CD4-positive, alpha-beta T cell (primary cell): ENCODE results near the gene TIMM44. TPM values are rescaled to one million over a fixed set of nuclear protein-coding genes. Genes with fewer than 3 reads are reported as not detected.

ENCODE experiments used
- ATAC-seq: fragments of 200-7000 bp; cut with Tn5 transposase; one replicate; pipeline ENCODE4 v1.10.0; 2022; ENCODE audit warnings: mild to moderate bottlenecking; ENCODE audit not compliant: poor library complexity
- CTCF ChIA-PET: fragments of 350-600 bp; sonication (Branson Sonifier 250); formaldehyde crosslinking; loops from one replicate; lab custom pipeline; 2021; ENCODE audit warnings: antibody characterized with exemption, inconsistent platforms; lab: Charles Lee
- POLR2A ChIA-PET: fragments of 350-600 bp; sonication (Branson Sonifier 250); formaldehyde crosslinking; loops from one replicate; lab custom pipeline; 2021; ENCODE audit warnings: antibody characterized with exemption, inconsistent platforms; lab: Charles Lee
- DNase-seq, 14 experiments: peaks; one replicate each; pipeline ENCODE4 v3.0.0-alpha.2; 2013 to 2020; ENCODE audit warnings: mixed read lengths in 2 of 14
- H3K27ac ChIP-seq, 2 donors: one replicate each; pipeline versions ENCODE4 v1.5.1 to v1.7.0; 2013; ENCODE audit warnings: low read length in 2 of 2, low read depth in 1 of 2, mild to moderate bottlenecking in 1 of 2
- H3K27me3 ChIP-seq, 2 experiments: 1 replicate in 1 of 2; 2 replicates in 1 of 2; pipeline versions ENCODE4 v1.6.1 to v1.7.0; 2013; ENCODE audit warnings: low read length in 2 of 2, control low read depth in 1 of 2, mild to moderate bottlenecking in 1 of 2, moderate library complexity in 1 of 2; ENCODE audit not compliant: insufficient read depth in 2 of 2, control insufficient read depth in 1 of 2
- H3K36me3 ChIP-seq: one replicate; pipeline ENCODE4 v1.6.1; 2013; ENCODE audit warnings: low read length, control low read depth; ENCODE audit not compliant: insufficient read depth
- H3K4me1 ChIP-seq: one replicate; pipeline ENCODE4 v1.6.1; 2013; ENCODE audit warnings: low read length, control low read depth; ENCODE audit not compliant: insufficient read depth
- H3K4me3 ChIP-seq: one replicate; pipeline ENCODE4 v1.5.1; 2013; ENCODE audit warnings: mild to moderate bottlenecking, low read length, moderate library complexity
- H3K9me3 ChIP-seq, 2 experiments: 1 replicate in 1 of 2; 2 replicates in 1 of 2; pipeline versions ENCODE4 v1.6.1 to v1.7.0; 2013; ENCODE audit warnings: low read length in 2 of 2, mild to moderate bottlenecking in 2 of 2, control low read depth in 1 of 2, moderate library complexity in 1 of 2; ENCODE audit not compliant: control insufficient read depth in 1 of 2, insufficient read depth in 1 of 2
- H3K27ac Mint-ChIP-seq: one replicate; pipeline ENCODE4 v1.8.0; 2020; ENCODE audit warnings: mixed read lengths
- H3K27me3 Mint-ChIP-seq: one replicate; pipeline ENCODE4 v1.8.0; 2021; ENCODE audit warnings: mixed read lengths
- H3K36me3 Mint-ChIP-seq: one replicate; pipeline ENCODE4 v1.8.0; 2021; ENCODE audit warnings: low read depth, mixed read lengths
- H3K4me1 Mint-ChIP-seq: one replicate; pipeline ENCODE4 v1.8.0; 2021; ENCODE audit warnings: low read depth, mixed read lengths
- H3K4me3 Mint-ChIP-seq: one replicate; pipeline ENCODE4 v1.8.0; 2020; ENCODE audit warnings: mild to moderate bottlenecking, mixed read lengths
- H3K9me3 Mint-ChIP-seq: one replicate; pipeline ENCODE4 v1.8.0; 2020; ENCODE audit warnings: mixed read lengths
- intact Hi-C, 2 experiments: fragments of 100-400 bp; cut with DNase I in 1 of 2; cut with micrococcal nuclease in 1 of 2; formaldehyde crosslinking; loops; one replicate each; pipeline versions ENCODE4 v1.15.1 to v1.9.0; 2023 to 2025; cut with DNase I, micrococcal nuclease
- polyA plus RNA-seq, 2 donors: library from polyadenylated mRNA; unstranded; fragments of 120-200 nt; gene quantifications; one replicate each; pipeline ENCODE4 v1.2.1, GENCODE V29; 2013
- total RNA-seq, 174 experiments: library from RNA in 2 of 174; stranded (reverse) in 2 of 174; gene quantifications; one replicate each; pipeline ENCODE4 v1.2.3 and lab custom pipeline; 2021 to 2026
- TF ChIP-seq, protein P1 (sequence below): fragments of 200-600 bp; IDR thresholded peaks from one replicate; pipeline ENCODE4 v1.8.0; 2022; ENCODE audit warnings: antibody characterized with exemption, mild to moderate bottlenecking

Gene TIMM44, protein sequence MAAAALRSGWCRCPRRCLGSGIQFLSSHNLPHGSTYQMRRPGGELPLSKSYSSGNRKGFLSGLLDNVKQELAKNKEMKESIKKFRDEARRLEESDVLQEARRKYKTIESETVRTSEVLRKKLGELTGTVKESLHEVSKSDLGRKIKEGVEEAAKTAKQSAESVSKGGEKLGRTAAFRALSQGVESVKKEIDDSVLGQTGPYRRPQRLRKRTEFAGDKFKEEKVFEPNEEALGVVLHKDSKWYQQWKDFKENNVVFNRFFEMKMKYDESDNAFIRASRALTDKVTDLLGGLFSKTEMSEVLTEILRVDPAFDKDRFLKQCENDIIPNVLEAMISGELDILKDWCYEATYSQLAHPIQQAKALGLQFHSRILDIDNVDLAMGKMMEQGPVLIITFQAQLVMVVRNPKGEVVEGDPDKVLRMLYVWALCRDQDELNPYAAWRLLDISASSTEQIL
- total RNA-seq (10 to 100 TPM; 83.9 to 85.0 TPM), total RNA-seq (lab: John Stamatoyannopoulos, UW) (28.1 to 164 (median 49.0) reads per million in 172 experiments)
- polyA plus RNA-seq (2013, experiment 1 of 2) = 24.6 TPM
- 30.2 TPM for polyA plus RNA-seq (2013, experiment 2 of 2)

DNA sequence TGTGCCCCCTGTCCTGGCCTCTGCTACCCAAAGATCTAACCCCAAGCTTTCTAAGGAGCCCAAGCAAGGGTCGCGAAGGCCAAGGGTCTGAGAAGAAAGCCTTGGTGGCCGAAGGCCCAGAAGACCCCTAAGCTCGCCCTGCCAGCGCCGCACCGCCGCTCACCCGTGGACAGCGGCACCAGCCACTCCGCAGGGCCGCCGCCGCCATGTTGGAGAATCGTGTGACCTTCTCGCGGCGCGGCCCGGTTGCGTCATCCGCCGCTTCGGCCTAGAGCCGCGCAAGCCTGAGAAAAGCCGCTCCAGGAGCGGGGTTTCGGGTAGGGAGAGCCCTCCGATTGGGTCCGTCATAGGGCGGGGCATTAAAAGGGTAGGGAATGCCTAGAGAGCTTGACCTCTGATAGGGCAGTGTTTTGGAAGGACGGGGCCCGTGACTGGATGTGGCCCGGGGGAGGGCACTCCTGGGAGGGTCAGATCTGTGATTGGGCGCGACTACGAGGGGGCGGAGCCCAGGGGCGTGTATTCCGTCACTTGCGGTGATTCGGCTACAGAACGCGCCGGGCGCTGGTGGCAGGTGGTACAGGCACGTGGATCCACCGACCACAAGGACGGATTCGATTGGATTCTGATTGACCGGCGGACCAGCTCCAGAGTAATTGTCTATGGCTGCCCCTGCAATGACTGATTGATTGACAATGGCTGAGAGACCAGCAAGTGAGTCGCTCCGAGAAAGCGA is at the start of gene TIMM44:
Gene TIMM44 (minus strand): TSS at position 223 of the 733 bp plus-strand sequence. CDS start 15 bp downstream, at position 208.
- Mint-ChIP-seq H3K4me1 (peaks cover 36% of the 10 kb centered on the region), H3K9me3 (no peaks in the 10 kb centered on the region), H3K36me3 (peaks cover 31% of the 10 kb centered on the region), H3K27ac (peak within 1 kb of the TSS; percentile 87), H3K4me3 (peak within 1 kb of the TSS; percentile 95), H3K27me3 (no peaks in the 10 kb centered on the region)
- Histone ChIP-seq H3K36me3 (peaks cover 17% of the 10 kb centered on the region), H3K4me3 (peak within 1 kb of the TSS; percentile 97), H3K27ac (peak within 1 kb of the TSS; percentile 96 to 97), H3K4me1 (peaks cover 30% of the 10 kb centered on the region), H3K9me3 (no peaks in the 10 kb centered on the region), H3K27me3 (no peaks in the 10 kb centered on the region)
- peak; percentile 96 for ATAC-seq
- CTCF ChIA-PET = interaction anchor here (0.7 to 3.1 kb wide), 14 partner anchors 9 to 410 kb away, joined by 3 to 36 read pairs (median 5); partner anchors contain the start of genes ELAVL1, MAP2K7, NDUFA7 and RPS28
- TF ChIP-seq, protein P1, sequence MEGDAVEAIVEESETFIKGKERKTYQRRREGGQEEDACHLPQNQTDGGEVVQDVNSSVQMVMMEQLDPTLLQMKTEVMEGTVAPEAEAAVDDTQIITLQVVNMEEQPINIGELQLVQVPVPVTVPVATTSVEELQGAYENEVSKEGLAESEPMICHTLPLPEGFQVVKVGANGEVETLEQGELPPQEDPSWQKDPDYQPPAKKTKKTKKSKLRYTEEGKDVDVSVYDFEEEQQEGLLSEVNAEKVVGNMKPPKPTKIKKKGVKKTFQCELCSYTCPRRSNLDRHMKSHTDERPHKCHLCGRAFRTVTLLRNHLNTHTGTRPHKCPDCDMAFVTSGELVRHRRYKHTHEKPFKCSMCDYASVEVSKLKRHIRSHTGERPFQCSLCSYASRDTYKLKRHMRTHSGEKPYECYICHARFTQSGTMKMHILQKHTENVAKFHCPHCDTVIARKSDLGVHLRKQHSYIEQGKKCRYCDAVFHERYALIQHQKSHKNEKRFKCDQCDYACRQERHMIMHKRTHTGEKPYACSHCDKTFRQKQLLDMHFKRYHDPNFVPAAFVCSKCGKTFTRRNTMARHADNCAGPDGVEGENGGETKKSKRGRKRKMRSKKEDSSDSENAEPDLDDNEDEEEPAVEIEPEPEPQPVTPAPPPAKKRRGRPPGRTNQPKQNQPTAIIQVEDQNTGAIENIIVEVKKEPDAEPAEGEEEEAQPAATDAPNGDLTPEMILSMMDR = no peak
- peak; percentile 95 to 100 (median 97) for DNase-seq
- POLR2A ChIA-PET = interaction anchor here (0.9 to 2.6 kb wide), 19 partner anchors 9 to 1519 kb away, joined by 3 to 47 read pairs (median 5); partner anchors contain the start of genes CERS4, ELAVL1, KHSRP and MAP2K7
- intact Hi-C loops = loop anchor here (1.0 to 10.0 kb wide), 11 partner anchors 17 to 889 kb away; partner anchors contain the start of genes CTXN1 (in 1 of the 2), ELAVL1 (in 1 of the 2), MAP2K7 (in 1 of the 2) and MBD3L1 (in 1 of the 2)

DNA sequence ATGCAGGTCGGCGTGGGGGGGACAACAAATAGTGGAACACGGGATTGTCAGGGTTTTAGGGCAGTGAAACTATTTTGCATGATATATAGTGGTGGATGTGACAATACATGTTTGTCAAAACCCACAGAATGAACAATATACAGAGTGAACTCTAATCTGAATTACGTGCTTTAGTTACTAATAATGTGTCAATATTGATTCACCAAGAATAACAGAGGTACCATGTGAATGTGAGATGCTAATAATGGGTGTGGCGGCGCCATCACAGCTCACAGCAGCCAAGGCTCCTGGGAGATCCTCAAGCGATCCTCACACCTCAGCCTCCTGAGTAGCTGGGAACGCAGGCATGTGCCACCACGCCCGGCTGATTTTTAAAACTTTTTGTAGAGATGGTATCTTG is 49.1 kb upstream of the TIMM44 start:
- ChIA-PET CTCF (interaction anchor here (1.0 kb wide), 1 partner anchor 10 kb away, joined by 4 read pairs; no protein-coding TSS in a partner anchor), POLR2A (interaction anchor here (0.8 kb wide), 1 partner anchor 1938 kb away, joined by 4 read pairs; no protein-coding TSS in a partner anchor)
- intact Hi-C loops = no loop called here
- DNase-seq (no peak), ATAC-seq (no peak)
- Mint-ChIP-seq H3K4me3 (no peak overlapping the region), H3K27ac (no peak overlapping the region), H3K36me3 (peaks cover 55% of the 10 kb centered on the region), H3K27me3 (no peaks in the 10 kb centered on the region), H3K9me3 (no peaks in the 10 kb centered on the region), H3K4me1 (peaks cover 37% of the 10 kb centered on the region)
- H3K36me3 ChIP-seq = peaks cover 50% of the 10 kb centered on the region
- TF ChIP-seq, protein P1 = no peak
- H3K4me3 ChIP-seq = no peak overlapping the region
- no peaks in the 10 kb centered on the region for H3K27me3 ChIP-seq
- no peak overlapping the region for H3K27ac ChIP-seq
- peaks cover 8% of the 10 kb centered on the region for H3K4me1 ChIP-seq
- no peaks in the 10 kb centered on the region for H3K9me3 ChIP-seq

DNA sequence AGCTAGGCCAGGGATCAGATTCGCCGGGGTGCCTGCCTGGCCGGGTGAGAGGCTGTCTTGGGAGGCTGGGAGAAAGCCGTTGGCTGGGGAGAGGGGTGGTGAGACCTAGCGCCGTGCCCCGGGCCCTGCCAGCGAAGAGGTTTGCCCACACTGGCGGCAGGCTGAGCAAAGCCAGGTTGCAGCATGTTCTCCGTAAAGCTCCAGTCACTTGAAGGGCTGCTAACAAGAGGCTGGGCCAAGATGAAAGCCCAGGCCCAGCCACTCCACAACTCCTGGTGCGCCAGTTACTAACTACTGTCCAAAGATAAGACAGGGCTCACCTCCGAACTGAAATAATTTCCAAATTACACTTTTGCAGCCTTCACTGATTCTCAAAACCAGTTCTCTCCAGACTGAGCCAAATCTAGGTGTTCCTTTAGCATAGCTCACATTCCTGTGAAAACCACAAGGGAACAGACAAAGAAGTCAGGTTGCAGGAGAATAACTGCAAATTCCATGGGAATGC is 45.7 kb upstream of the TIMM44 start:
- intact Hi-C loops = no loop called here
- Histone ChIP-seq H3K27me3 (no peaks in the 10 kb centered on the region), H3K27ac (no peak overlapping the region), H3K4me1 (peaks cover 4% of the 10 kb centered on the region), H3K4me3 (no peak overlapping the region), H3K36me3 (peaks cover 75% of the 10 kb centered on the region), H3K9me3 (no peaks in the 10 kb centered on the region)
- Mint-ChIP-seq H3K4me1 (peaks cover 24% of the 10 kb centered on the region), H3K4me3 (no peak overlapping the region), H3K27me3 (no peaks in the 10 kb centered on the region), H3K36me3 (peaks cover 74% of the 10 kb centered on the region), H3K9me3 (no peaks in the 10 kb centered on the region), H3K27ac (no peak overlapping the region)
- TF ChIP-seq, protein P1 = no peak
- ChIA-PET CTCF (no interaction called here), POLR2A (no interaction called here)
- ATAC-seq = no peak
- DNase-seq = no peak
